Smooth muscle cell (in vitro differentiated cells): Measurements from ENCODE around the gene PNPLA7. TPM values are rescaled to one million over a fixed set of nuclear protein-coding genes. Genes with fewer than 3 reads are reported as not detected.

Experiments used
- DNase-seq: peaks from one replicate; lab custom pipeline; 2025; ENCODE audit not compliant: unreplicated experiment; lab: John Stamatoyannopoulos, UW
- H2AFZ ChIP-seq: fragments of 200-600 bp; sonication (generic); 2 replicates; pipeline ENCODE4 v1.6.0; 2016; ENCODE audit warnings: antibody characterized with exemption, low read depth, mild to moderate bottlenecking
- H3F3A ChIP-seq: fragments of 200-600 bp; sonication (generic); 2 replicates; pipeline ENCODE4 v1.6.0; 2017; ENCODE audit warnings: antibody characterized with exemption, low read depth
- H3K27ac ChIP-seq: fragments of 200-600 bp; sonication (generic); 2 replicates; pipeline ENCODE4 v1.5.1; 2016; ENCODE audit warnings: low read depth, mild to moderate bottlenecking
- H3K27me3 ChIP-seq: fragments of 200-600 bp; sonication (generic); 2 replicates; pipeline ENCODE4 v1.6.1; 2016; ENCODE audit warnings: low read depth, mild to moderate bottlenecking
- H3K36me3 ChIP-seq: fragments of 200-600 bp; sonication (generic); 2 replicates; pipeline ENCODE4 v1.5.1; 2016; ENCODE audit warnings: low read depth
- H3K4me1 ChIP-seq: fragments of 200-600 bp; sonication (generic); 2 replicates; pipeline ENCODE4 v1.5.1; 2016; ENCODE audit warnings: low read depth
- H3K4me2 ChIP-seq: fragments of 200-600 bp; sonication (generic); 2 replicates; pipeline ENCODE4 v1.6.0; 2016; ENCODE audit warnings: mild to moderate bottlenecking
- H3K4me3 ChIP-seq: fragments of 200-600 bp; sonication (generic); 2 replicates; pipeline ENCODE4 v1.5.1; 2016; ENCODE audit warnings: mild to moderate bottlenecking
- H3K79me2 ChIP-seq: fragments of 200-600 bp; sonication (generic); 2 replicates; pipeline ENCODE4 v1.6.0; 2016; ENCODE audit warnings: low read depth, mild to moderate bottlenecking
- H3K9ac ChIP-seq: fragments of 200-600 bp; sonication (generic); 2 replicates; pipeline ENCODE4 v1.6.0; 2016; ENCODE audit warnings: low read depth
- H3K9me3 ChIP-seq: fragments of 200-600 bp; sonication (generic); replicated peaks from 2 replicates; pipeline ENCODE4 v1.5.1; 2016; ENCODE audit warnings: low read depth
- H4K20me1 ChIP-seq: fragments of 200-600 bp; sonication (generic); 2 replicates; pipeline ENCODE4 v1.6.0; 2016; ENCODE audit warnings: low read depth
- CTCF ChIP-seq: fragments of 200-600 bp; sonication (generic); IDR thresholded peaks from 2 replicates; pipeline ENCODE4 v1.5.1; 2017; ENCODE audit warnings: borderline replicate concordance, mild to moderate bottlenecking, antibody characterized with exemption; ENCODE audit not compliant: insufficient read depth, poor library complexity, severe bottlenecking
- WGBS: methylation state at CpG from one replicate; pipeline ENCODE4 v1.1.7; 2016; ENCODE audit warnings: low lambda C conversion rate; 5-methylcytosine and 5-hydroxymethylcytosine counted together
- polyA plus RNA-seq: library from polyadenylated mRNA; unstranded; fragments of >200 nt; fragmentation: Nextera tagmentation; extraction: Ambion mirVana; gene quantifications from 2 replicates; pipeline ENCODE4 v1.2.1, GENCODE V29; 2016
- total RNA-seq: library from RNA; depleted of rRNA; stranded (reverse); fragments of >200 nt; gene quantifications from 2 replicates; pipeline ENCODE4 v1.2.3, GENCODE V29; 2014

The PNPLA7 gene
- total and polyA plus RNA-seq, 2 experiments from 2014 or later: 0.46 to 0.67 TPM

DNA sequence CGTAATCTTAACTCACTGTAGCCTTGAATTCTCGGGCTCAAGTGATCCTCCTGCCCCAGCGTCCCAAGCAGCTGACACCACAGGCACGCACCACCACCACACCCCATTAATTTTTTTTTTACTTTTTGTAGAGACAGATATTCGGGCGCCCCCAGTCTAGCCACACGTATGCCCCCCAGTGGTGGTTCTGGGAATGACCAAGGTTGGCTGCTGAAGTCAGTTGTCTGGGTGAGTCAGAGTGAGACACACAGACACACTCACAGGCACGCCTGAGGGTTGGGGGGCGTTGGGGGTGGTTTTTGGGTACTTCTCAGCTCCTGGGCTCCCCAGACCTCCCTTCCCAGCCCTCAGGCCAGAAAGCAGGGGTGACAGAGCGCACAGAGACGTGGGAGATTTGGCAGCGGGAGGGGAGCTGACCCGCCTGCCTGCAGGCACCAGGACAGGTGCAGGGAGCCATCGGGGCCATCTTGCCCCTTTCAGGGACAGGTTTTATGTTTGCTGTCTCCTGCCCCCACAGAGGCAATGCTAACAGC, 104.9 kb downstream of the PNPLA7 start:
- WGBS: 31% methylated on average over 14 of the region's 14 CpGs
- peak; percentile 67 for DNase-seq
- H3K9me3 ChIP-seq: no peaks in the 10 kb centered on the region
- H3K27ac ChIP-seq: no peak overlapping the region
- H3K79me2 ChIP-seq: no peaks in the 10 kb centered on the region
- H3K4me1 ChIP-seq: no peaks in the 10 kb centered on the region
- no peaks in the 10 kb centered on the region for H3K27me3 ChIP-seq
- peak; percentile 80 for TF ChIP-seq CTCF
- H3K4me2 ChIP-seq: peak overlapping the region; percentile 57
- H3K9ac ChIP-seq: no peak overlapping the region
- H4K20me1 ChIP-seq: no peaks in the 10 kb centered on the region
- no peak overlapping the region for H2AFZ ChIP-seq
- H3K36me3 ChIP-seq: no peaks in the 10 kb centered on the region
- no peak overlapping the region for H3K4me3 ChIP-seq
- peaks cover 6% of the 10 kb centered on the region for H3F3A ChIP-seq

DNA sequence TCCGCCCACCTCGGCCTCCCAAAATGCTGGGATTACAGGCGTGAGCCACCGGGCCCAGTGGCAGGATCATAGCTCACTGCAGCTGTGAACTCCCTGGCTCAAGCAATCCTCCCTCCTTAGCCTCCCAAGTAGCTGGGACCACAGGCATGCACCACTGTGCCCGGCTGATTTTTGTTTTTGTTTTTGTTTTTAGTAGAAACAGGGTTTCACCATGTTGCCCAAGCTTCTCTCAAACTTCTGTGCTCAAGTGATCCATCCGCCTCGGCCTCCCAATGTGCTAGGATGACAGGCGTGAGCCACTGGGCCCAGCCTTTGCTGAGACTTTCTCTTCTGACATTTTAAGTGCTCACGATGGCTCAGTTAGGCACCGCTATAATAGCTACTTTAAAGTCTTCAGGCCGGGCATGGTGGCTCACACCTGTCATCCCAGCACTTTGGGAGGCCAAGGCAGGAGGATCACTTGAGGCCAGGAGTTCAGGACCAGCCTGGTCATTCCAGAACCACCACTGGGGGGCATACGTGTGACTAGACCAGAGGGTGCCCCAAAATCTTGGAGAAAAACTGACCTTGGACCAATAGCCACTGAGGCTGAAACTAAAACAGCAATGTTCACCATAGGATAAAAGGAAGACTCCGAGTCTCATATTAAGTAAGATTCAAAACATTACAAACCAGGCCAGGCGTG, 106.0 kb downstream of the PNPLA7 start:
- H4K20me1 ChIP-seq: no peaks in the 10 kb centered on the region
- H3K36me3 ChIP-seq: no peaks in the 10 kb centered on the region
- no peaks in the 10 kb centered on the region for H3K79me2 ChIP-seq
- no peak overlapping the region for H2AFZ ChIP-seq
- DNase-seq: no peak
- WGBS: 87% methylated on average over 14 of the region's 14 CpGs
- no peaks in the 10 kb centered on the region for H3K9me3 ChIP-seq
- H3K9ac ChIP-seq: no peak overlapping the region
- H3K4me2 ChIP-seq: no peak overlapping the region
- no peaks in the 10 kb centered on the region for H3K27me3 ChIP-seq
- H3K4me1 ChIP-seq: no peaks in the 10 kb centered on the region
- H3F3A ChIP-seq: peaks cover 6% of the 10 kb centered on the region
- no peak overlapping the region for H3K4me3 ChIP-seq
- TF ChIP-seq CTCF: no peak
- H3K27ac ChIP-seq: no peak overlapping the region

- WGBS: 25% methylated on average over 6 of the region's 7 CpGs
- Histone ChIP-seq H3K4me3 (peak overlapping the region; percentile 50), H4K20me1 (no peaks in the 10 kb centered on the region), H2AFZ (no peak overlapping the region), H3K9me3 (no peaks in the 10 kb centered on the region), H3K79me2 (no peaks in the 10 kb centered on the region), H3K36me3 (no peaks in the 10 kb centered on the region), H3K27me3 (no peaks in the 10 kb centered on the region), H3F3A (peaks cover 3% of the 10 kb centered on the region), H3K9ac (no peak overlapping the region), H3K4me2 (peak overlapping the region; percentile 86), H3K4me1 (no peaks in the 10 kb centered on the region), H3K27ac (no peak overlapping the region)
- DNase-seq: no peak
- TF ChIP-seq CTCF: no peak
Measured at GRCh38 chr9:137441935-137442321, 108.3 kb downstream of the PNPLA7 start.
